GM23338 (cell line): Measurements from ENCODE around the gene ARID4B.

Source experiments
- CREB1 ChIP-seq: fragments of 250-450 bp; sonication (Bioruptor Pico); IDR thresholded peaks from 2 replicates; pipeline ENCODE4 v1.5.0; 2020; ENCODE audit warnings: low read depth, mild to moderate bottlenecking, moderate library complexity
- EZH2 ChIP-seq: fragments of 200-600 bp; sonication (generic); IDR thresholded peaks from one replicate; pipeline ENCODE4 v1.8.0; 2017; ENCODE audit warnings: antibody characterized with exemption, mild to moderate bottlenecking, low read depth; ENCODE audit not compliant: unreplicated experiment
- EZH2phosphoT487 ChIP-seq: fragments of 200-600 bp; sonication (generic); IDR thresholded peaks from one replicate; pipeline ENCODE4 v1.8.1; 2018; ENCODE audit warnings: antibody characterized with exemption; ENCODE audit not compliant: unreplicated experiment
- JUNB ChIP-seq: IDR thresholded peaks from one replicate; pipeline ENCODE4 v1.6.1; 2016; ENCODE audit warnings: antibody characterized with exemption; ENCODE audit not compliant: unreplicated experiment
- NANOG ChIP-seq: IDR thresholded peaks from 2 replicates; pipeline ENCODE4 v1.6.1; 2016; ENCODE audit warnings: antibody characterized with exemption, borderline replicate concordance
- POLR2AphosphoS5 ChIP-seq: IDR thresholded peaks from 2 replicates; pipeline ENCODE4 v1.6.1; 2016; ENCODE audit warnings: antibody characterized with exemption, low read depth
- STAT1 ChIP-seq: IDR thresholded peaks from one replicate; pipeline ENCODE4 v1.6.1; 2016; ENCODE audit warnings: antibody characterized with exemption; ENCODE audit not compliant: unreplicated experiment
- ZNF114 ChIP-seq: fragments of 250-450 bp; sonication (Bioruptor Pico); IDR thresholded peaks from 2 replicates; pipeline ENCODE4 v1.5.0; 2020; ENCODE audit warnings: mild to moderate bottlenecking, moderate library complexity
- ZNF331 ChIP-seq: fragments of 250-450 bp; sonication (Bioruptor Pico); IDR thresholded peaks from 2 replicates; pipeline ENCODE4 v1.5.0; 2020; ENCODE audit warnings: low read depth, mild to moderate bottlenecking, moderate library complexity
- TF ChIP-seq, protein P1 (sequence below), 2 experiments: fragments of 200-600 bp in 1 of 2; sonication (generic) in 1 of 2; conservative IDR thresholded peaks; 2 replicates each; pipeline versions ENCODE4 v1.5.1 to v1.6.1; 2016 to 2017; ENCODE audit warnings: antibody characterized with exemption in 2 of 2, low read depth in 2 of 2, mild to moderate bottlenecking in 2 of 2, moderate library complexity in 1 of 2
- TF ChIP-seq, protein P2 (sequence below): IDR thresholded peaks from one replicate; pipeline ENCODE4 v1.6.1; 2018; ENCODE audit warnings: antibody characterized with exemption; ENCODE audit not compliant: unreplicated experiment
- TF ChIP-seq, protein P3 (sequence below): IDR thresholded peaks from 2 replicates; pipeline ENCODE4 v1.6.1; 2016; ENCODE audit warnings: antibody characterized with exemption
- TF ChIP-seq, protein P4 (sequence below): fragments of 250-450 bp; sonication (Bioruptor Pico); IDR thresholded peaks from 2 replicates; pipeline ENCODE4 v1.5.0; 2020; ENCODE audit warnings: mild to moderate bottlenecking, moderate library complexity

DNA sequence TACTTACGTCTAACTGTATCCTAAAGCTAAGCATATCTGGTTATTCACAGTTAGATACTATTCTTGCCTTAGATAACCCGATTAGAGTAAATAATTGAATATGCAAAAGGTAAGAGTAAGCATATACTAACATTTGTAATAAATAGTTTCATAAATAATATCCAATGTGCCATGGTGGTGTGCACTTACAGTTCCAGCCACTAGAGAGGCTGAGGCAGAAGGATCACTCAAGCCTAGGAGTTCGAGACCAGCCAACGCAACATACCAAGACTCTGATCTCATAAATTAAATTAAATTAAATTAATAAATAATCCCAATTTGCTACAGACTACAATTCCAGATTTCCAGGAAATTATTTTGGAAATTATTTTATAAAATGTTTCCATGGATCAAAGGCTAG is 12.2 kb downstream of the ARID4B start:
- TF ChIP-seq, protein P1, sequence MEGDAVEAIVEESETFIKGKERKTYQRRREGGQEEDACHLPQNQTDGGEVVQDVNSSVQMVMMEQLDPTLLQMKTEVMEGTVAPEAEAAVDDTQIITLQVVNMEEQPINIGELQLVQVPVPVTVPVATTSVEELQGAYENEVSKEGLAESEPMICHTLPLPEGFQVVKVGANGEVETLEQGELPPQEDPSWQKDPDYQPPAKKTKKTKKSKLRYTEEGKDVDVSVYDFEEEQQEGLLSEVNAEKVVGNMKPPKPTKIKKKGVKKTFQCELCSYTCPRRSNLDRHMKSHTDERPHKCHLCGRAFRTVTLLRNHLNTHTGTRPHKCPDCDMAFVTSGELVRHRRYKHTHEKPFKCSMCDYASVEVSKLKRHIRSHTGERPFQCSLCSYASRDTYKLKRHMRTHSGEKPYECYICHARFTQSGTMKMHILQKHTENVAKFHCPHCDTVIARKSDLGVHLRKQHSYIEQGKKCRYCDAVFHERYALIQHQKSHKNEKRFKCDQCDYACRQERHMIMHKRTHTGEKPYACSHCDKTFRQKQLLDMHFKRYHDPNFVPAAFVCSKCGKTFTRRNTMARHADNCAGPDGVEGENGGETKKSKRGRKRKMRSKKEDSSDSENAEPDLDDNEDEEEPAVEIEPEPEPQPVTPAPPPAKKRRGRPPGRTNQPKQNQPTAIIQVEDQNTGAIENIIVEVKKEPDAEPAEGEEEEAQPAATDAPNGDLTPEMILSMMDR (conservative IDR thresholded peaks at IDR 0.05; ENCODE audit: low read depth in 2 of 2) = no peak; a peak in 1 of 4 replicates
- TF ChIP-seq EZH2phosphoT487 (no peak), EZH2 (no peak), POLR2AphosphoS5 (no peak), STAT1 (no peak), CREB1 (no peak), NANOG (no peak), JUNB (no peak), ZNF331 (CRISPR knock-in tag) (no peak), ZNF114 (no peak)
- TF ChIP-seq, protein P2, sequence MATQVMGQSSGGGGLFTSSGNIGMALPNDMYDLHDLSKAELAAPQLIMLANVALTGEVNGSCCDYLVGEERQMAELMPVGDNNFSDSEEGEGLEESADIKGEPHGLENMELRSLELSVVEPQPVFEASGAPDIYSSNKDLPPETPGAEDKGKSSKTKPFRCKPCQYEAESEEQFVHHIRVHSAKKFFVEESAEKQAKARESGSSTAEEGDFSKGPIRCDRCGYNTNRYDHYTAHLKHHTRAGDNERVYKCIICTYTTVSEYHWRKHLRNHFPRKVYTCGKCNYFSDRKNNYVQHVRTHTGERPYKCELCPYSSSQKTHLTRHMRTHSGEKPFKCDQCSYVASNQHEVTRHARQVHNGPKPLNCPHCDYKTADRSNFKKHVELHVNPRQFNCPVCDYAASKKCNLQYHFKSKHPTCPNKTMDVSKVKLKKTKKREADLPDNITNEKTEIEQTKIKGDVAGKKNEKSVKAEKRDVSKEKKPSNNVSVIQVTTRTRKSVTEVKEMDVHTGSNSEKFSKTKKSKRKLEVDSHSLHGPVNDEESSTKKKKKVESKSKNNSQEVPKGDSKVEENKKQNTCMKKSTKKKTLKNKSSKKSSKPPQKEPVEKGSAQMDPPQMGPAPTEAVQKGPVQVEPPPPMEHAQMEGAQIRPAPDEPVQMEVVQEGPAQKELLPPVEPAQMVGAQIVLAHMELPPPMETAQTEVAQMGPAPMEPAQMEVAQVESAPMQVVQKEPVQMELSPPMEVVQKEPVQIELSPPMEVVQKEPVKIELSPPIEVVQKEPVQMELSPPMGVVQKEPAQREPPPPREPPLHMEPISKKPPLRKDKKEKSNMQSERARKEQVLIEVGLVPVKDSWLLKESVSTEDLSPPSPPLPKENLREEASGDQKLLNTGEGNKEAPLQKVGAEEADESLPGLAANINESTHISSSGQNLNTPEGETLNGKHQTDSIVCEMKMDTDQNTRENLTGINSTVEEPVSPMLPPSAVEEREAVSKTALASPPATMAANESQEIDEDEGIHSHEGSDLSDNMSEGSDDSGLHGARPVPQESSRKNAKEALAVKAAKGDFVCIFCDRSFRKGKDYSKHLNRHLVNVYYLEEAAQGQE = no peak
- TF ChIP-seq, protein P3, sequence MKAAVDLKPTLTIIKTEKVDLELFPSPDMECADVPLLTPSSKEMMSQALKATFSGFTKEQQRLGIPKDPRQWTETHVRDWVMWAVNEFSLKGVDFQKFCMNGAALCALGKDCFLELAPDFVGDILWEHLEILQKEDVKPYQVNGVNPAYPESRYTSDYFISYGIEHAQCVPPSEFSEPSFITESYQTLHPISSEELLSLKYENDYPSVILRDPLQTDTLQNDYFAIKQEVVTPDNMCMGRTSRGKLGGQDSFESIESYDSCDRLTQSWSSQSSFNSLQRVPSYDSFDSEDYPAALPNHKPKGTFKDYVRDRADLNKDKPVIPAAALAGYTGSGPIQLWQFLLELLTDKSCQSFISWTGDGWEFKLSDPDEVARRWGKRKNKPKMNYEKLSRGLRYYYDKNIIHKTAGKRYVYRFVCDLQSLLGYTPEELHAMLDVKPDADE = no peak
- TF ChIP-seq, protein P4, sequence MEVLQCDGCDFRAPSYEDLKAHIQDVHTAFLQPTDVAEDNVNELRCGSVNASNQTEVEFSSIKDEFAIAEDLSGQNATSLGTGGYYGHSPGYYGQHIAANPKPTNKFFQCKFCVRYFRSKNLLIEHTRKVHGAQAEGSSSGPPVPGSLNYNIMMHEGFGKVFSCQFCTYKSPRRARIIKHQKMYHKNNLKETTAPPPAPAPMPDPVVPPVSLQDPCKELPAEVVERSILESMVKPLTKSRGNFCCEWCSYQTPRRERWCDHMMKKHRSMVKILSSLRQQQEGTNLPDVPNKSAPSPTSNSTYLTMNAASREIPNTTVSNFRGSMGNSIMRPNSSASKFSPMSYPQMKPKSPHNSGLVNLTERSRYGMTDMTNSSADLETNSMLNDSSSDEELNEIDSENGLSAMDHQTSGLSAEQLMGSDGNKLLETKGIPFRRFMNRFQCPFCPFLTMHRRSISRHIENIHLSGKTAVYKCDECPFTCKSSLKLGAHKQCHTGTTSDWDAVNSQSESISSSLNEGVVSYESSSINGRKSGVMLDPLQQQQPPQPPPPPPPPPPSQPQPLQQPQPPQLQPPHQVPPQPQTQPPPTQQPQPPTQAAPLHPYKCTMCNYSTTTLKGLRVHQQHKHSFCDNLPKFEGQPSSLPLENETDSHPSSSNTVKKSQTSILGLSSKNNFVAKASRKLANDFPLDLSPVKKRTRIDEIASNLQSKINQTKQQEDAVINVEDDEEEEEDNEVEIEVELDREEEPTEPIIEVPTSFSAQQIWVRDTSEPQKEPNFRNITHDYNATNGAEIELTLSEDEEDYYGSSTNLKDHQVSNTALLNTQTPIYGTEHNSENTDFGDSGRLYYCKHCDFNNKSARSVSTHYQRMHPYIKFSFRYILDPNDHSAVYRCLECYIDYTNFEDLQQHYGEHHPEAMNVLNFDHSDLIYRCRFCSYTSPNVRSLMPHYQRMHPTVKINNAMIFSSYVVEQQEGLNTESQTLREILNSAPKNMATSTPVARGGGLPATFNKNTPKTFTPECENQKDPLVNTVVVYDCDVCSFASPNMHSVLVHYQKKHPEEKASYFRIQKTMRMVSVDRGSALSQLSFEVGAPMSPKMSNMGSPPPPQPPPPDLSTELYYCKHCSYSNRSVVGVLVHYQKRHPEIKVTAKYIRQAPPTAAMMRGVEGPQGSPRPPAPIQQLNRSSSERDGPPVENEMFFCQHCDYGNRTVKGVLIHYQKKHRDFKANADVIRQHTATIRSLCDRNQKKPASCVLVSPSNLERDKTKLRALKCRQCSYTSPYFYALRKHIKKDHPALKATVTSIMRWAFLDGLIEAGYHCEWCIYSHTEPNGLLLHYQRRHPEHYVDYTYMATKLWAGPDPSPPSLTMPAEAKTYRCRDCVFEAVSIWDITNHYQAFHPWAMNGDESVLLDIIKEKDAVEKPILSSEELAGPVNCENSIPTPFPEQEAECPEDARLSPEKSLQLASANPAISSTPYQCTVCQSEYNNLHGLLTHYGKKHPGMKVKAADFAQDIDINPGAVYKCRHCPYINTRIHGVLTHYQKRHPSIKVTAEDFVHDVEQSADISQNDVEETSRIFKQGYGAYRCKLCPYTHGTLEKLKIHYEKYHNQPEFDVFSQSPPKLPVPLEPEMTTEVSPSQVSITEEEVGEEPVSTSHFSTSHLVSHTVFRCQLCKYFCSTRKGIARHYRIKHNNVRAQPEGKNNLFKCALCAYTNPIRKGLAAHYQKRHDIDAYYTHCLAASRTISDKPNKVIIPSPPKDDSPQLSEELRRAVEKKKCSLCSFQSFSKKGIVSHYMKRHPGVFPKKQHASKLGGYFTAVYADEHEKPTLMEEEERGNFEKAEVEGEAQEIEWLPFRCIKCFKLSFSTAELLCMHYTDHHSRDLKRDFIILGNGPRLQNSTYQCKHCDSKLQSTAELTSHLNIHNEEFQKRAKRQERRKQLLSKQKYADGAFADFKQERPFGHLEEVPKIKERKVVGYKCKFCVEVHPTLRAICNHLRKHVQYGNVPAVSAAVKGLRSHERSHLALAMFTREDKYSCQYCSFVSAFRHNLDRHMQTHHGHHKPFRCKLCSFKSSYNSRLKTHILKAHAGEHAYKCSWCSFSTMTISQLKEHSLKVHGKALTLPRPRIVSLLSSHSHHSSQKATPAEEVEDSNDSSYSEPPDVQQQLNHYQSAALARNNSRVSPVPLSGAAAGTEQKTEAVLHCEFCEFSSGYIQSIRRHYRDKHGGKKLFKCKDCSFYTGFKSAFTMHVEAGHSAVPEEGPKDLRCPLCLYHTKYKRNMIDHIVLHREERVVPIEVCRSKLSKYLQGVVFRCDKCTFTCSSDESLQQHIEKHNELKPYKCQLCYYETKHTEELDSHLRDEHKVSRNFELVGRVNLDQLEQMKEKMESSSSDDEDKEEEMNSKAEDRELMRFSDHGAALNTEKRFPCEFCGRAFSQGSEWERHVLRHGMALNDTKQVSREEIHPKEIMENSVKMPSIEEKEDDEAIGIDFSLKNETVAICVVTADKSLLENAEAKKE = no peak
